ENCODE results near the gene ASB9. TPM values are rescaled to one million over a fixed set of nuclear protein-coding genes. Genes with fewer than 3 reads are reported as not detected.
A peak's percentile ranks its signal among the peaks of the same experiment; 100 is the strongest.
"Not testable (repeated sequence)": the region's sequence is repeated elsewhere in the genome, so short reads cannot be mapped to it uniquely, and the experiment has no call there.

ASB9 gene
- 0.18 TPM for polyA plus RNA-seq (2013, experiment 1 of 2; ENCODE audit: insufficient read length)
- 0.14 TPM for polyA plus RNA-seq (2013, experiment 2 of 2; ENCODE audit: insufficient read length)

GRCh38 chrX:15269618-15270521 is at the start of gene ASB9:
Gene ASB9 (minus strand): TSS chrX:15270083. CDS start chrX:15269874, 209 bp downstream.
- DNase-seq = peak; percentile 55

GRCh38 chrX:15319075-15319474 is 49.2 kb upstream of the ASB9 start:
- no peak for DNase-seq

DNA sequence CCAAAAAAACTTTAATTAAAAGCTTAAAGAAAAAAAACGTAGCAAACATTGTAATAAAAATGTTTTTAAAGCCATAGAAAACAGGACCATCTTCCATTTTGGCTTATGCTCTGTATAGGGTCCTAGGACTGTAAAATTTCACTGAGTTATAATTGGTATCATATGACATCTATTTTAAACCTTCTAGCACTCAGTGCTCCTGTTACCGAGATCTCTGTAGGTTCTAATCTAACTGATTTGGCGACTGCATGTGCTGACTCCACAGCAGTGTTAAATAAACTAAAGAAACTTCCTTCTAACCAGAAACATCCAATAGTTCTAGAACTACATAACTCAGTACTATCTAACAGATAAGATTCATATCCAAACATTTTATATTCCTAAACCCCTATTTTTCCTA is 45.6 kb upstream of the ASB9 start, which contains the start of gene ASB11:
Gene ASB11, minus strand, starts transcription at position 132 of the 400 bp plus-strand sequence. Its CDS starts 35 bp downstream, at position 97.
- DNase-seq = no peak

DNA sequence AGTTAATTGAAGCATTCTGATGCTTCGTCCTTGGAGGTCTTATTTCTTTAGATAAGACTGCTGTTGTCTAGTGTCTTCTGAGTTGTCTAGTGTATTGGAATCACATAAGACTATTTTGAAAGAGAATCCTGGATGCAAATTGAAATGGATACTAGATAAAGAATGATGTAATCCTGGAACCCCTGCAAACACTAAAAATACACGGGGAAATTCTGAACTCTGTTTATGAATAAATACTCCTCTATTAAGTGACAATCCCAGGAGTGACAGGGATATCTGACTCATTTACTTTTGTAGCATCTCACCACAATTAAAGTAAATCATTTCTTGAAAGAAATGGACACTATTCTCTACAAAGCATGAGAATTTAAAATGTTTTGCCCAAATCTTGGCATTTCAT is 44.6 kb upstream of the ASB9 start:
- DNase-seq = no peak

- no peak for DNase-seq
Observed at GRCh38 chrX:15311119-15311518, 41.2 kb upstream of the ASB9 start.

GRCh38 chrX:15310117-15310516 is 40.2 kb upstream of the ASB9 start:
- peak; percentile 29 for DNase-seq

DNA sequence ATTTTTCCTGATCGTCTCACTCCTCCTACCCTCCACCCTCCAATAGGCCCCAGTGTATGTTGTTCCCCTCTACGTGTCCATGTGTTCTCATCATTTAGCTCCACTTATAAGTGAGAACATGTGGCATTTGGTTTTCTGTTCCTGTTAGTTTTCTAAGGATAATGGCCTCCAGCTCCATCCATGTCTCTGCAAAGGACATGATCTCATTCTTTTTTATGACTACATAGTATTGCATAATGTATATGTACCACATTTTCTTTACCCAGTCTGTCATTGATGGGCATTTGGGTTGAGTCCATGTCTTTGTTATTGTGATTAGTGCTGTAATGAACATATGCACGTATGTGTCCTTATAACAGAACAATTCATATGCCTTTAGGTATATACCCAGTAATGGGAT is 36.0 kb upstream of the ASB9 start:
- DNase-seq = not testable (repeated sequence)

DNA sequence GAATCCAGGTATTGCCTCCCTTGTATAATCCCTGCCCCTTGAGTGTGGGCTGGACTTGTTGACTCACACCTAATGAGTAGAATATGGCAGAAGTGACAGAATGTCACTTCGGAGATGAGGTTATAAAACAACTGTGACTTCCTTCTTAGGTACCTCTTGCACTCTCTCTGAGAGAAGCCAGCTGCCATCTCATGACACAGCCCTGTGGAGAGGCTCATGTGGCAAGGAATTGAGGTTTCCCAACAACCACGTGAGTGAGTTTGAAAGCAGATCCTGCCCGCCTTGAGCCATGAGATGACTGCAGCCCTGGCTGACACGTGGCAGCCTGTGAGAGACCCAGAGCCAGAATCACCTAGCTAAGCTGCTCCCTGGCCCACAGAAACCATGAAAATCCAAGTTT is 32.0 kb upstream of the ASB9 start:
- DNase-seq = no peak

- peak; percentile 4 for DNase-seq
Observed at GRCh38 chrX:15299941-15300851, 30.3 kb upstream of the ASB9 start.

DNA sequence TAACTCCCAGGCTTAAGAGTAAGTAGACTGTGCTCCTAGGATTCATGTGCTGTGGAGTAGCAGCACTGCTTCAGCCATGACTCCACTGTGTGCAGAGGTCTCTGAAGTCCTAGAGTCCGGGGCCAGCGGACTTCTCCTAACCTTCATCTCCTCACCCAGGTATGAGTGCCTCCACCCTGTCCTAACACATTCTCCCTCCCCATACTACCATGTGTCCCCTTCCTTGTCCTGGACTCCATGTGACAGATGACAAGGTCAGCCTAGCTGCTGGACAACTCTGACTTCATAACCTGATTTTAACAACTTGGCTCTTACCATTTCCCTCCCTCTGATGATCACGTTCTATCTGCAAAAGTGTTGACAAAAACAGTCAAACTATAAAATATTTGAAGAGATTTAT is 28.9 kb upstream of the ASB9 start:
- no peak for DNase-seq

- DNase-seq = no peak
Observed at GRCh38 chrX:15298201-15298600, 28.3 kb upstream of the ASB9 start.

GRCh38 chrX:15293451-15293850 is 23.6 kb upstream of the ASB9 start:
- DNase-seq = no peak

DNA sequence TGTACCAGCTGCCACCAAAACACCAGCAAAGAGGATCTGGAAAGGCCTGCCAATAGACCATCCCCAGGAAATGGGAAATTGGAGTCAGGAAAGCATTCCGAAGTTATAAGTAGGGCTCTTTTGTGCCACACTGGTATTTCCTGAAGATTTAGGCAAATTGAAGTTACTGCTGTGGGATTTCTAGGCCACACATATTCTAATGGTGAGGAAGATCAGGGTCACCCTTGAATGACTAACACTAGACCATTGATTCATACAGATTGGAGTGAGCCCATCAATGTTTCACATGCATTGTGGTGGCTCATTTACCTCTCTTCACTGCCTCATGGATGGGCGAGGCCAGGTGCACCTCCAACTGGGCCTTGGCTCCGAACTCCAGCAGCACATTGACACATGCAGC is 23.0 kb upstream of the ASB9 start:
- DNase-seq = no peak

GRCh38 chrX:15277604-15278003 is 7.7 kb upstream of the ASB9 start:
- no peak for DNase-seq

GRCh38 chrX:15274946-15275345 is 5.1 kb upstream of the ASB9 start:
- DNase-seq = no peak

DNA sequence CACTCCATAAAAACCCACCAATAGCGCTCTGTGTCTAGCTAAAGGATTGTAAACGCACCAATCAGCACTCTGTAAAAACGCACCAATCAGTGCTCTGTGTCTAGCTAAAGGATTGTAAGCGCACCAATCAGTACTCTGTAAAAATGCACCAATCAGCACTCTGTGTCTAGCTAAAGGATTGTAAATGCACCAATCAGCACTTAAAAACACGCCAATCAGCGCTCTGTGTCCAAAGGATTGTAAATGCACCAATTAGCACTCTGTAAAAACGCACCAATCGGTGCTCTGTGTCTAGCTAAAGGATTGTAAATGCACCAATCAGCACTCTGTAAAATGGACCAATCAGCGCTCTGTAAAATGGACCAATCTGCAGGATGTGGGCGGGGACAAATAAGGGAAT is 3.4 kb upstream of the ASB9 start:
- DNase-seq = not testable (repeated sequence)

DNA sequence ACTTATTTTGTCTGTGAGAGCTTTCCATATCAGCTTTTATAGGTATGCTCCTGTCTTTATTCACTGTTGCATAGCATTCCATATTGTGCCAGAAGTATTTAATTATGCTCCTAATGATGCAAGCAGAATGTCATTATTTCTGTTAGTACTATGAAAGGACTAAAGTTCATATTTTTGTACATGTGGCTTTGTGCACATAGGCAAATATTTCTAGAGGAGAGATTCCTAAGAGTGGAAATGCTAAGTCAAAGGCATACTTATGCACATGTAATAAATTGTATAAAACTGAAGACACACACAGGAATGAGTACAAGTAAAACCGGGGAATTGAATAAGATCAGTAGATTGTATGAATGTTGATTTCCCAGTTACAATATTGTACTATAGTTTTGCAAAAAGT is 1.9 kb upstream of the ASB9 start:
- no peak for DNase-seq

DNA sequence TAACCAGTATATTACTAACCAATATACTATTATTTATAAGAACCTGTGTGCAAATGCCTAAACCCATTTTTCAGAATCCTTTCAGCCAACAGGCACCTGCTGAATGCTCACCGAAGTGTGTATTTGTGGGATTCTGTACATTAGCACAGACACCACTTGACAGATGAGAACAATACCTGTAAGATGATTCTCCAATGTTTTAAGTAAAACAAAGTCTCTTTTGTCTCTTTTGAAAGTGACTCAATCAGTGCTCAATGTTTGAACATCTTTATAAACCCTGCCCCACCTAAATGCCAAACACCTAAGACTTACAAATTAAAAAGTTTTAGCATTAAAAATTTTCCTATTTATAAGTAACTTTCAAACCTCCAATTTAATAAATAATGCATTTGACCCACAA is 763 bp downstream of the ASB9 start:
- no peak for DNase-seq

DNA sequence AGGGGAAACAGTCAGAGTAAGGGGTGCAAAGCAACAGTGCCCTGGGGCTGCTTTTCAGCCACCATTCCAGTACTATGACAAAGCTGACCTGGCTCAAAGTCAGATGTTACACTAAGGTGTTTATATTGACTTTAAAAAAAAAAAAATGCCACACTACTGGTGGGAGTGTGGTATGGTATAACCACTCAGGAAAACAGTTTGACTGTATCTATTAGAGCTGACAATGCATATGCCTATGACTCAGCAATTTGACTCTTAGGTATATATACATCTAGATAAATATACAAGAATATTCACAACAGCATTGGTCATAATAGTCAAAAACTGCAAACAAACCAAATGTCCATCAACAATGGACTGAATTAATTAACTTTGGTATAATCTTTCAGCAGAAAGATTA is 15.0 kb downstream of the ASB9 start:
- no peak for DNase-seq

DNA sequence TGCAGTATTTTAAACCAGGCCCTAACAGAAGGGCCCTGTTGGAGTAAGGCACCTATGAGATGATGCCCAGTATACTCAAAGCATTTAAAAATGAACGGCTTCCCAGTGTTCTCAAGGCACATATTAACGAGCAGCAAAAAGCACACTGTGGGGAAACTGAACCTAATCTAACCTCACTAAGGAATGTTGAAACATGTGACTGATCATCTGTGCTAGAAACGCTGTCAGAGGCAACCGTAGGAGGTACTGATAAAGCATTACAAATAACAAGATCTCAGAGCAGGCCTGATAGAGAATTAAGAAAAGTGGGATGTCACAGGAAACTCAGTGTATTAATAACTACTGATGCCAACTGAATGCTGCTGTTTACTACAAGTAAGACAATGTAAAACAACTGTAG is 24.0 kb downstream of the ASB9 start:
- no peak for DNase-seq

DNA sequence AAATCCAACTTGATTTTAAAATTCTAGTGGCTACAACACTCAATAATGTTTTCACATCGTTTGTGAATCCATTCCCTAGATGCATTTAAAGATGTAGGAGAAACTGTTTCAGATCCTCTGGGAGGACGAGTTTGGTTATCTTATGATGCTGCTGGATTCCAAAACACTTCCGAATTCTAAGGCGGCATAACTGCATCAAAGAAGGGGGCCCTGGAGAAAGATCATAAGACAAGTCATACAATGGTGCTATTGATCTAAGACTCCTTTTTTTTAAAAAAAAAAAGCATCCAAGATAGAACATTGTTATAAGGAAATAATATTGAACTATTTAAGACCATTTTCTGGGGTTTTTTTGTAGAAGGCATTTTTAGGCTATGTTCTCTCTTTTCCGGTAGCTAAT is 25.5 kb downstream of the ASB9 start:
- no peak for DNase-seq

- DNase-seq = peak; percentile 49
Observed at GRCh38 chrX:15242899-15243555, 26.9 kb downstream of the ASB9 start.

DNA sequence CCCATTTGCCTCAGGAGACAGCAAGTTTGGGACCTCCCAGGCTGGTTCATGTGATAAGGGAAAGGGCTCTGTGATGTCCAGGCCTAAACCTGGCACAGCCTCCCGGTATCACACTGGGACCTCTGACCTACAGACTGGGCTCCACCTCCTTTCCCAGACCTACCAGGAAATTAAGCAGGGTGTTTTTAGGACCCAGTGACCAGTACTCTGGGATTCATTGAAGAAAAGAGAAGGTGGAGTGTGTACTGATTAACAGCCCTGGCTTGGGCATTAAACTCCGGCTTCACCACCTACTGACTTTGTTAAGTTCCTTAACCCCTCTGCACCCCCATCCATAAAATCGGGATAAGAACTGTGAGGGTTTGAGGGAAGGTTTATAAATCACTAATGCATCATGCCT is 28.6 kb downstream of the ASB9 start:
- no peak for DNase-seq

All from fibroblast of skin of back (primary cell).